HG03095 (cell line): ENCODE results near the gene ATP6AP1.

Experiments used
- ATAC-seq: cut with Tn5 transposase; IDR thresholded peaks from one replicate; pipeline ENCODE4 v1.9.1; 2021; ENCODE audit warnings: moderate library complexity; ENCODE audit not compliant: unreplicated experiment

The ATP6AP1 gene

DNA sequence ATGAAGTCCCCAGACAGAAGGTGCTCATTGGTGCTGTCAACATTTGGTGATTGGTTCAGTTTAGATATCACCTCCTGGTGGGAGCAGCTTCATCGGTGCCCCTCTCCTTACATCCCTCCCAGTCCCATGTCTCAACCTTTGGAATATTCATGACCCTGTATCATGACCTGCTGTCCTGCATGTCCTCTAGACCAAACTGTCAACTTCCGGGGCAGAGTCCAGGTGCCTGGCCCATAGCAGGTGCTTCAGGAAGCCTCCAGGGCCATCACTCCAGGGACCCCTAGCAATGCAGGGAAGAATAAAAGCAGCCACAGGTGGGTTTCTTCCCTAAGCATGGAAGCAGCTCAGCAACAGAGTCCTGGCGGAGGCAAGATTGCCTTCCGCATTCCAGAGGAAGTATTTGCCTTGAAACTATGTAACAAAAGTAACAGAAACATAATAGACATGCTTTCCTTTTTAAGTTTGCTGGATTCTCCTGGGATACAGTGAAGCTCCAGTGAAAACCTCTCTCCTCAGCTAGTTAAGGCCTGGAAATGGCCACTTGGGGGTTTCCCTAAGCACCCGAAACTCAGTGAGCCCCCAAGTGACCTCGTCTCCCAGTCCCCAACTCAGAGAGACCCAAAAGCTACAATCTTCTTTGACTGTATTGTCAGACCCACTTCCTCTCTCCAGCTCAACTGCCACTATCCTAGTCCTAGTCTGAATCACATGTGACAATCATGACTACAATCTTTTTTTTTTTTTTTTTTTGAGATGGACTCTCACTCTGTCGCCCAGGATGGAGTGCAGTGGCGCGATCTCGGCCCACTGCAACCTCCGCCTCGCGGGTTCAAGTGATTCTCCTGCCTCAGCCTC lies 1.3 kb upstream of the ATP6AP1 start:
- ATAC-seq: no peak

DNA sequence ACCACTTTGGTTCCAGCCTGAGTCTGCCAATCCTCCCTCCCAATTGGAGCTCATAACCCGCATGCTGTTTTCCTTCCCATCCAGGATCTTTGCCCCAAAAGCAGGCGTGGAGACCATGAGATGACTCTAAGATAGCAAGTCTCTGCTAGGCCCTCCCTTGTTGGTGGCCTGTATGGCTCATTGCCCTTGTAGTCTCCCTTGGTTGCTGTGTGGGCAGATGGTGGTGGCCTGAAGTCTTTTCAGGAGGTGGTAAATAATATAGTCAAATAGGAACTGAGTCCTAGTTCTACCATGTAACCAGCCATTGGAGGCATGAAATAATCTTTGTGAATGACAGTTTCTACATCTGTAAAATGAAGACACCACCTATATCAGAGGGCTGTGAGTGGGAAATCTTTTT lies 1.2 kb downstream of the ATP6AP1 start:
- no peak for ATAC-seq

GRCh38 chrX:154430479-154430878 lies 2.0 kb downstream of the ATP6AP1 start:
- ATAC-seq: no peak

GRCh38 chrX:154430916-154431315 lies 2.4 kb downstream of the ATP6AP1 start:
- no peak for ATAC-seq

GRCh38 chrX:154431341-154431740 lies 2.9 kb downstream of the ATP6AP1 start:
- ATAC-seq: no peak

GRCh38 chrX:154432210-154432609 lies 3.7 kb downstream of the ATP6AP1 start:
- ATAC-seq: no peak

- no peak for ATAC-seq
These were observed 5.1 kb downstream of the ATP6AP1 start for GRCh38 chrX:154433605-154434004.

DNA sequence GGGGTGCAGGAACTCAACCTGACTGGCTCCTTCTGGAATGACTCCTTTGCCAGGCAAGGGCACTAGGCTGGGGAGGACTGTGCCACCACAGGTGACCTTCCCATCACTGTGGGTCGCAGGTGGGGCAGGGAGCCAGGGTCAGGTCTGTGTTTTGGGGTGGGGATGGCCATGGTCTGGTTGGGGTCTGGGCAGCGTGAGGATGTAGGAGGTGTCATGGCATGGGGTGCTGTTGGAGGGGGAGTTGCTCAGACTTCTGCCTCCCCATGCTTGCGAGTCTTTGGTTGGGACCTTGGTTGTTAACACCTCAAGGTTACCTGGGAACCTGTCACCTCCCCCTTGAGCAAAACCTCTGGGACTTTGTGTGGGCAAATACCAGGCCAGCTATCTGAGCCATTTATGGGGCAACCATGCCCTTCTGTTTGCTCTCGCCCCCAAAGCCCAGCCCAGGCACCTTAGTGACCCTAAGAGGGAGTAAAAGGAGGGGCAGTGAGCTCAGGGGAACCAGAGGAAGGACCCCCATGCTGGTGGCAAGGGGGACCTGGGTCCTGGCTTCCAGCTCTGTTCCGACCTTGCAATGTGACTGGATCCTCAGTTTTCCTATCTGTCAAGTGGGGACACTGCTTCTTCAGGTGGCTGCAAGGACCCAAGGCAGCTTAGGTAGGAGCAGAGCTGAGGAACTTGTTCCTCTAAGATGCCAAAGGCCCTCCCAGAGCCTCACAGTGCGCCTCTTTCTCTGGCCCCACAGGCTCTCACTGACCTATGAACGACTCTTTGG lies 6.1 kb downstream of the ATP6AP1 start:
- ATAC-seq: no peak

DNA sequence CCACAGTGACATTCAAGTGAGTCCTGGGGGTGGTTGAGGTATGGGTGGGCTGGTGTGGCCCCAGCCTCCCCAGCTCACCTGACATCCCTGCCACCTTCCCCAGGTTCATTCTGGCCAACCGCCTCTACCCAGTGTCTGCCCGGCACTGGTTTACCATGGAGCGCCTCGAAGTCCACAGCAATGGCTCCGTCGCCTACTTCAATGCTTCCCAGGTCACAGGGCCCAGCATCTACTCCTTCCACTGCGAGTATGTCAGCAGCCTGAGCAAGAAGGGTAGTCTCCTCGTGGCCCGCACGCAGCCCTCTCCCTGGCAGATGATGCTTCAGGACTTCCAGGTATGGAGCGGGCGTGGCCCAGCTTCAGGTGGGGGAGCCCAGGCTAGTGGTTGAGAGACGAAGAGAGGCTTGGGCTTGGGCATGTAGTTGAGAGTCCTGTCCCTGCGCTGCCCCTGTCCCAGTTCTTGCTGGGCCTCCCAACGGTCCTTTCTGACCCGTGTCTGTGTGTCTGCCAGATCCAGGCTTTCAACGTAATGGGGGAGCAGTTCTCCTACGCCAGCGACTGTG lies 6.8 kb downstream of the ATP6AP1 start:
- ATAC-seq: no peak

DNA sequence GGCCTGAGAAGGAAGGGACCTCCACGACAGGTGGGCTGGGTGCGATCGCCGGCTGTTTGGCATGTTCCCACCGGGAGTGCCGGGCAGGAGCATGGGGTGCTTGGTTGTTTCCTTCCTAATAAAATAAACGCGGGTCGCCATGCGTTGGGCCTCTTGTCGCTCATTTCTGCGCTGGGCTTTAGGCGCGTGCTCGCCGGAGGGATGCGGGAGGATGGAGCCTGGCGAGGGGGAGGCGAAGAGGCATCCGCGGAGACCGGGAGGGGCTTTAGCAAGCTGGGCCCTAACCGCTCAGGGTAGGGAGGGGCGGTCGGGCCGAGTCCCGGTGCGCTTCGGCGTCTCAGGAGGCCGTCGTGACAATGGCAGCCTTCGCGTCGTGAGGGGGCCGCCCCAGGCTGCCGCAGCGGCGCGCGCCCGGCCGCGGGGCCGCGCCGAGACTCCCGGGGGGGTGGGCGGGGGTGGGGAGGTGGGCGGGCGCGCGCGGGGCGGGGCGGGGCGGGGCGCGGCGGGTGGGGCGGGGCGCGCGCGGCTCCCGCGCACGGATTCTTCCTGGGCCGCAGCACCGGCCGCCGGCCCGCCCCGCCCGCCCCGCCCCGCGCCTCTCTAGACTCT lies 8.0 kb downstream of the ATP6AP1 start:
- no peak for ATAC-seq

DNA sequence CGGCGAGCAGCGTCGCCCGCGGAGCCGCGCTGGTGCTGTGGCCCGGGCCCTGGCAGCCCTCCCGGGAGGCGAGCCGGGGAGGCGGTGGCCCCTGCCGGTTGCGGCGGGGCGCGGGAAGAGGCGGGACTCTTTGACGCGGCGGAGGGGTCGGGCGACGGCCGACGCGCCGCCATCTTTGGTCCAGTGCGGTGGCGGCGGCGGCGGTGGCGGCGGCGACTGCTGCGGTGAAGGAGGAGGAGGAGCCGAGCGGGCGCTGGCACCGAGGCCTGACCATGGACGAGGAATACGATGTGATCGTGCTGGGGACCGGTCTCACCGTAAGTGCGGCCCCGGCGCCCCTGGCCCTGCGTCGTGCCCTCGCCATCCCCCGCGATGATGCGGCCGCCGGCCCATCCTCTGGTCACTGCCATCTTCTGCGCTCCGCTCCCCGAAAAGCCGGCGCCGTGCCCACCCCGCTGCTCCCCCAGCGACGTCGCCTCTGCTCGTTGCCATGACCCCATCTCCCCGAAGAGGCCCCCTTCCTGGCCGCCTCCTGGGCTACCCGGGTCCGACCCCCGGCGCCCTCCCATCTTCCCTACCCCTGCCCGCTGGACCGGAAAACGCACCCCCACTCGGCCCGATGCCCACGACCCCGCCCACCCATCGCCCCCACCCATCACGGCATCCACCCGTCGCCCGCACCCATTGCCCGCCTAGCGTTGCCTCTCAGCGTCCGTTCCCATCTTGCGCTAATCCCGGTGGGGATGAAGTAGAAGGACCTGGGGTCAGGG lies 8.7 kb downstream of the ATP6AP1 start, which contains the start of gene GDI1:
TSS of gene GDI1 (plus strand) at position 172 of the 770 bp plus-strand sequence. CDS start at position 273, 101 bp downstream.
- no peak for ATAC-seq

DNA sequence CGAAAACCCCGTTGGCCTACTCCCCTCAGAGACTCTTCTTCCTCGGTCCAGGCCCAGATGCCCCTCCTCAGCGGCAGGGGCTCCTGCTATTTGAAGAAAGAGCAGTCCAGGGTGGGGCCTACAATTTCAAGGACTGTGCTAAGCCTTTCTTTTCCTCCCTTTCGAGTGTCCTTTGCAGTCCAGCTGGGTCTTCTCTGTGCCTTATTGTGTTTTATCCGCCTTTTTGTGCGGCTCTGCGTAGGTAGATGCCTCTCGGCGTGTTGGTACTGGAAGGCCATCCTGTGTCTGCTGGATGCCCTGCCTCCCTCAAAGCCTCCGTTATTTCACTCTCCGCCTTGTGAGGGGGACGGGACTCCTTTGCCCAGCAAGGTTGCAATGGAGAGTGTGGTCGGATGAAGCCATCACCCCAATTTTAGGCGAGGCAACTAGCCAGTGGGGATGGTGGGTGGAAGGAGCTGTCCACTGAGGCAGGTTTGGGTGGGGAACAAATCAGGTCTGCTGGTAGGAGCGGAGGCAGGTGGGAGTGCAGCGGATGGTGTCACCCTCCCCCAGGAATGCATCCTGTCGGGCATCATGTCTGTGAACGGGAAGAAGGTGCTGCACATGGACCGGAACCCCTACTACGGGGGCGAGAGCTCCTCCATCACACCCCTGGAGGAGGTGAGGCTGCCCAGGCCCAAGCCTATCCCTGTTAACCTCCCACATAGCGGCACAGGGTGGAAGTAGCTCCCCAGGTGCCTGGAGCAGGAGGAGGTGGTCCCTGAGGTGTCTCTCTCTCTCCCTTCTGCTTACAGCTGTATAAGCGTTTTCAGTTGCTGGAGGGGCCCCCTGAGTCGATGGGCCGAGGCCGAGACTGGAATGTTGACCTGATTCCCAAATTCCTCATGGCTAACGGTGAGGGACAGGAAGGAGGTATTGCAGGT lies 9.8 kb downstream of the ATP6AP1 start:
- no peak for ATAC-seq

GRCh38 chrX:154439841-154440240 lies 11.4 kb downstream of the ATP6AP1 start:
- ATAC-seq: no peak

DNA sequence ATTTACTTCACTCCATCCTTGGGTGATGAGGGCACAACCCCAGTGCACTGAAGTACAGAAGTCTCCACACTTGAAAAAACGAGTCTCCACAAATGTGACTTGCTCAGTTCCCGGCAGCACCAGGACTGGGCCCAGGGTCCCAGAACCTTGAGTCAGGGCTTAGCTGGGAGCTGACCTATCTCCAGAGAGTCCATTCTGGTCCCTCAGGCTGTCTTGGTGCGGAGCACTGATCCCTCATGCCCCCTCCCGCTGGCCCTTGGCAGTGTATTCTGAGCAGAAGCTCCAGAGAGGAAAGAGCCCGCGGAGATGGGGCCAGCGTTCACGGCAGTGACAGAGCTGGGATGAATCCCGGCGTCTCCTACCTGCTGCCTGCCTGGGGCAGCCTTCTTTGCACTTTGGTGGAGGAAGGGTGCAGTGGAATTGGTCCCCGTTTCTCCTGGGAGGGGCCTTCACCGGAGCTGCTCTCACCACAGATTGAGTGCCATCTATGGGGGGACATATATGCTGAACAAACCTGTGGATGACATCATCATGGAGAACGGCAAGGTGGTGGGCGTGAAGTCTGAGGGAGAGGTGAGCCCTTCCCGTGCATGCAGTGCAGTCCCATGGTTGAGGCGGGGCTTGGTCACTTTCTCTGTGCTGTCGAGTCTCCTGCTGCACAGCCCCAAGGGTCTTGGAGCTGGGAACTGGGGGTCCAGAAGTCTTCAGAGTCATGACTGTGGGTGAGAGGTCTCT lies 12.3 kb downstream of the ATP6AP1 start:
- no peak for ATAC-seq

GRCh38 chrX:154441564-154441963 lies 13.1 kb downstream of the ATP6AP1 start:
- ATAC-seq: no peak

- no peak for ATAC-seq
These were observed 13.7 kb downstream of the ATP6AP1 start for GRCh38 chrX:154441984-154442707.

GRCh38 chrX:154443479-154443910 lies 15.0 kb downstream of the ATP6AP1 start:
- no peak for ATAC-seq
